Mesenchymal stem cell (in vitro differentiated cells and primary cell): Measurements from ENCODE around the gene VSX1.

ENCODE experiments used
- DNase-seq: peaks from one replicate; pipeline ENCODE4 v3.0.0-alpha.2; 2013
- H2AFZ ChIP-seq: one replicate; pipeline ENCODE4 v1.6.1; 2013; ENCODE audit warnings: low read depth, mild to moderate bottlenecking, control low read depth, inconsistent platforms, low read length, moderate library complexity
- H2AK5ac ChIP-seq: 2 replicates; pipeline ENCODE4 v1.6.1; 2013; ENCODE audit warnings: low read length, moderate library complexity, mild to moderate bottlenecking, inconsistent platforms; ENCODE audit not compliant: severe bottlenecking
- H2BK120ac ChIP-seq: one replicate; pipeline ENCODE4 v1.6.1; 2013; ENCODE audit warnings: low read depth, mild to moderate bottlenecking, inconsistent platforms, low read length, moderate library complexity
- H2BK12ac ChIP-seq, 2 experiments: one replicate each; pipeline ENCODE4 v1.6.1; 2013; ENCODE audit warnings: inconsistent platforms in 2 of 2, low read length in 2 of 2, mild to moderate bottlenecking in 2 of 2, moderate library complexity in 2 of 2, control low read depth in 1 of 2
- H2BK15ac ChIP-seq: one replicate; pipeline ENCODE4 v1.6.1; 2013; ENCODE audit warnings: mild to moderate bottlenecking, low read depth, inconsistent platforms; ENCODE audit not compliant: poor library complexity, severe bottlenecking
- H2BK5ac ChIP-seq: 2 replicates; pipeline ENCODE4 v1.6.1; 2013; ENCODE audit warnings: low read depth, mild to moderate bottlenecking, low read length, control low read depth, inconsistent platforms; ENCODE audit not compliant: poor library complexity, severe bottlenecking
- H3K14ac ChIP-seq, 2 experiments: one replicate each; pipeline ENCODE4 v1.6.1; 2013; ENCODE audit warnings: inconsistent platforms in 2 of 2, low read length in 2 of 2, control low read depth in 1 of 2, mild to moderate bottlenecking in 1 of 2, moderate library complexity in 1 of 2
- H3K18ac ChIP-seq, 2 experiments: one replicate each; pipeline ENCODE4 v1.6.1; 2013; ENCODE audit warnings: inconsistent platforms in 2 of 2, low read length in 2 of 2, control low read depth in 1 of 2, low read depth in 1 of 2, mild to moderate bottlenecking in 1 of 2
- H3K23ac ChIP-seq, 2 experiments: one replicate each; pipeline ENCODE4 v1.6.1; 2013; ENCODE audit warnings: inconsistent platforms in 2 of 2, low read length in 2 of 2, mild to moderate bottlenecking in 2 of 2, moderate library complexity in 2 of 2, control low read depth in 1 of 2
- H3K27ac ChIP-seq: 2 replicates; pipeline ENCODE4 v1.5.1; 2013; ENCODE audit warnings: mild to moderate bottlenecking, moderate library complexity, low read length, control low read depth, inconsistent platforms; ENCODE audit not compliant: poor library complexity, severe bottlenecking
- H3K27me3 ChIP-seq, 2 experiments: 2 replicates each; pipeline versions ENCODE4 v1.6.1 to v1.7.0; 2013; ENCODE audit warnings: low read length in 2 of 2, mild to moderate bottlenecking in 2 of 2, moderate library complexity in 2 of 2, control low read depth in 1 of 2, inconsistent platforms in 1 of 2; ENCODE audit not compliant: control insufficient read depth in 1 of 2, insufficient read depth in 1 of 2
- H3K36me3 ChIP-seq, 2 experiments: 2 replicates each; pipeline versions ENCODE4 v1.6.1 to v1.7.0; 2013; ENCODE audit warnings: low read length in 2 of 2, control low read depth in 1 of 2, inconsistent platforms in 1 of 2, low read depth in 1 of 2, mild to moderate bottlenecking in 1 of 2; ENCODE audit not compliant: insufficient read depth in 2 of 2, control insufficient read depth in 1 of 2
- H3K4ac ChIP-seq, 2 experiments: one replicate each; pipeline ENCODE4 v1.6.1; 2013; ENCODE audit warnings: inconsistent platforms in 2 of 2, low read length in 2 of 2, mild to moderate bottlenecking in 2 of 2, moderate library complexity in 2 of 2, control low read depth in 1 of 2, low read depth in 1 of 2
- H3K4me1 ChIP-seq: 2 replicates; pipeline ENCODE4 v1.6.1; 2013; ENCODE audit warnings: low read depth, low read length, control low read depth; ENCODE audit not compliant: control insufficient read depth, insufficient read depth
- H3K4me2 ChIP-seq: 2 replicates; pipeline ENCODE4 v1.6.1; 2013; ENCODE audit warnings: low read length, mild to moderate bottlenecking, inconsistent platforms; ENCODE audit not compliant: poor library complexity, severe bottlenecking
- H3K4me3 ChIP-seq, 2 experiments: 2 replicates each; pipeline versions ENCODE4 v1.5.1 to v1.7.0; 2013; ENCODE audit warnings: low read length in 2 of 2, mild to moderate bottlenecking in 2 of 2, control low read depth in 1 of 2, low read depth in 1 of 2; ENCODE audit not compliant: insufficient read depth in 1 of 2
- H3K79me1 ChIP-seq: replicated peaks from 2 replicates; pipeline ENCODE4 v1.6.1; 2013; ENCODE audit warnings: mild to moderate bottlenecking, control low read depth, low read length, inconsistent platforms; ENCODE audit not compliant: poor library complexity, severe bottlenecking
- H3K9ac ChIP-seq: 2 replicates; pipeline ENCODE4 v1.7.0; 2013; ENCODE audit warnings: mild to moderate bottlenecking, low read length, moderate library complexity
- H3K9me3 ChIP-seq: 2 replicates; pipeline ENCODE4 v1.7.0; 2013; ENCODE audit warnings: mild to moderate bottlenecking, low read length; ENCODE audit not compliant: control insufficient read depth
- H4K8ac ChIP-seq: one replicate; pipeline ENCODE4 v1.6.1; 2013; ENCODE audit warnings: inconsistent platforms, mild to moderate bottlenecking, low read length, moderate library complexity
- H4K91ac ChIP-seq: one replicate; pipeline ENCODE4 v1.6.1; 2013; ENCODE audit warnings: mild to moderate bottlenecking, low read length, inconsistent platforms
- WGBS: methylation state at CpG from one replicate; pipeline ENCODE4 v1.1.7; 2013; ENCODE audit warnings: mixed read lengths; 5-methylcytosine and 5-hydroxymethylcytosine counted together

Gene VSX1

GRCh38 chr20:25039697-25040437 lies 42.1 kb downstream of the VSX1 start:
- no peak overlapping the region for H3K4ac ChIP-seq
- no peak overlapping the region for H4K91ac ChIP-seq
- H3K14ac ChIP-seq = no peak overlapping the region
- H2BK12ac ChIP-seq = no peak overlapping the region
- H3K4me3 ChIP-seq = no peak overlapping the region
- no peak overlapping the region for H2BK120ac ChIP-seq
- H2BK5ac ChIP-seq = no peak overlapping the region
- H2AK5ac ChIP-seq = peak overlapping the region; percentile 66
- H3K27ac ChIP-seq = no peak overlapping the region
- H3K79me1 ChIP-seq = no peaks in the 10 kb centered on the region
- H3K23ac ChIP-seq = no peak overlapping the region
- H2BK15ac ChIP-seq = no peak overlapping the region
- WGBS = 57% methylated on average over 9 of the region's 9 CpGs
- DNase-seq = peak; percentile 4
- H3K18ac ChIP-seq = no peak overlapping the region
- H2AFZ ChIP-seq = no peak overlapping the region
- H3K4me1 ChIP-seq = peaks cover 22% of the 10 kb centered on the region
- peaks cover 0 to 13% of the 10 kb centered on the region in 2 experiments for H3K27me3 ChIP-seq
- H3K36me3 ChIP-seq = peaks cover 0 to 4% of the 10 kb centered on the region in 2 experiments
- H3K4me2 ChIP-seq = no peak overlapping the region
- no peaks in the 10 kb centered on the region for H3K9me3 ChIP-seq
- no peak overlapping the region for H4K8ac ChIP-seq
- no peak overlapping the region for H3K9ac ChIP-seq

- H3K36me3 ChIP-seq = peaks cover 0 to 4% of the 10 kb centered on the region in 2 experiments
- H3K9me3 ChIP-seq = no peaks in the 10 kb centered on the region
- H3K4me2 ChIP-seq = no peak overlapping the region
- H2BK120ac ChIP-seq = no peak overlapping the region
- no peak overlapping the region for H3K9ac ChIP-seq
- H4K8ac ChIP-seq = no peak overlapping the region
- H2BK12ac ChIP-seq = no peak overlapping the region
- no peaks in the 10 kb centered on the region for H3K79me1 ChIP-seq
- peaks cover 0 to 9% of the 10 kb centered on the region in 2 experiments for H3K27me3 ChIP-seq
- no peak overlapping the region for H2AK5ac ChIP-seq
- WGBS = 70% methylated on average over 6 of the region's 6 CpGs
- H3K18ac ChIP-seq = no peak overlapping the region
- H3K27ac ChIP-seq = no peak overlapping the region
- no peak overlapping the region for H2AFZ ChIP-seq
- H3K4me3 ChIP-seq = no peak overlapping the region
- H2BK5ac ChIP-seq = no peak overlapping the region
- no peak overlapping the region for H3K4ac ChIP-seq
- H3K4me1 ChIP-seq = peaks cover 22% of the 10 kb centered on the region
- H3K23ac ChIP-seq = no peak overlapping the region
- DNase-seq = no peak
- H2BK15ac ChIP-seq = no peak overlapping the region
- no peak overlapping the region for H4K91ac ChIP-seq
- H3K14ac ChIP-seq = peak overlapping the region in 1 of 2 experiments; percentile 61
Measured at GRCh38 chr20:25038591-25039015, 43.3 kb downstream of the VSX1 start.

- Histone ChIP-seq H3K4me1 (peaks cover 22% of the 10 kb centered on the region), H3K36me3 (peaks cover 0 to 4% of the 10 kb centered on the region in 2 experiments), H4K91ac (no peak overlapping the region), H3K14ac (no peak overlapping the region), H3K27me3 (peaks cover 0 to 4% of the 10 kb centered on the region in 2 experiments), H3K9ac (no peak overlapping the region), H2BK5ac (no peak overlapping the region), H3K79me1 (no peaks in the 10 kb centered on the region), H2AK5ac (no peak overlapping the region), H3K9me3 (no peaks in the 10 kb centered on the region), H2BK12ac (no peak overlapping the region), H2BK15ac (no peak overlapping the region), H3K18ac (no peak overlapping the region), H2AFZ (no peak overlapping the region), H3K4ac (no peak overlapping the region), H3K23ac (no peak overlapping the region), H3K27ac (peak overlapping the region; percentile 3), H3K4me3 (no peak overlapping the region), H2BK120ac (no peak overlapping the region), H3K4me2 (no peak overlapping the region), H4K8ac (no peak overlapping the region)
- WGBS = 86% methylated on average over 3 of the region's 3 CpGs
- DNase-seq = peak; percentile 6
Measured at GRCh38 chr20:25038103-25038410, 43.9 kb downstream of the VSX1 start.

- Histone ChIP-seq H2BK5ac (no peak overlapping the region), H2AK5ac (no peak overlapping the region), H3K4me3 (no peak overlapping the region), H2AFZ (no peak overlapping the region), H3K4me2 (no peak overlapping the region), H3K9me3 (no peaks in the 10 kb centered on the region), H2BK12ac (no peak overlapping the region), H3K14ac (no peak overlapping the region), H4K8ac (no peak overlapping the region), H3K4ac (no peak overlapping the region), H3K36me3 (peaks cover 0 to 4% of the 10 kb centered on the region in 2 experiments), H3K4me1 (peaks cover 22% of the 10 kb centered on the region), H2BK120ac (no peak overlapping the region), H3K9ac (no peak overlapping the region), H4K91ac (no peak overlapping the region), H3K27me3 (peaks cover 0 to 4% of the 10 kb centered on the region in 2 experiments), H3K79me1 (no peaks in the 10 kb centered on the region), H3K27ac (peak overlapping the region; percentile 3), H3K18ac (no peak overlapping the region), H3K23ac (no peak overlapping the region), H2BK15ac (no peak overlapping the region)
- 80% methylated on average over 15 of the region's 15 CpGs for WGBS
- DNase-seq = no peak
Measured at GRCh38 chr20:25037288-25038102, 44.4 kb downstream of the VSX1 start.
